Measurements from ENCODE around the gene KIF26B. TPM values are rescaled to one million over a fixed set of nuclear protein-coding genes. Genes with fewer than 3 reads are reported as not detected.

KIF26B gene
- total RNA-seq, 2 donors from 2014 or later: 0.31 to 0.36 TPM

- DNase-seq (no peak), ATAC-seq (no peak)
- intact Hi-C loops (cut with DNase I, micrococcal nuclease): no loop called here
These were observed 65.7 kb downstream of the KIF26B start for GRCh38 chr1:245220381-245220985.

- ATAC-seq (no peak), DNase-seq (no peak)
- intact Hi-C loops (cut with DNase I, micrococcal nuclease): no loop called here
These were observed 67.0 kb downstream of the KIF26B start for GRCh38 chr1:245221805-245222204.

GRCh38 chr1:245222931-245223595, 68.3 kb downstream of the KIF26B start:
- DNase-seq (no peak), ATAC-seq (no peak)
- intact Hi-C loops (cut with DNase I, micrococcal nuclease): no loop called here

- intact Hi-C loops (cut with DNase I, micrococcal nuclease): no loop called here
- no peak for ATAC-seq
- DNase-seq: no peak
These were observed 70.8 kb downstream of the KIF26B start for GRCh38 chr1:245225322-245226202.

GRCh38 chr1:245226203-245226499, 71.4 kb downstream of the KIF26B start:
- intact Hi-C loops (cut with DNase I, micrococcal nuclease): no loop called here
- ATAC-seq: no peak
- DNase-seq: no peak

GRCh38 chr1:245229051-245229450, 74.3 kb downstream of the KIF26B start:
- intact Hi-C loops (cut with DNase I, micrococcal nuclease): no loop called here
- ATAC-seq: no peak
- no peak for DNase-seq

GRCh38 chr1:245232931-245233330, 78.1 kb downstream of the KIF26B start:
- intact Hi-C loops (cut with DNase I, micrococcal nuclease): no loop called here
- ATAC-seq: no peak
- no peak for DNase-seq

GRCh38 chr1:245234217-245235081, 79.7 kb downstream of the KIF26B start:
- intact Hi-C loops (cut with DNase I, micrococcal nuclease): no loop called here
- ATAC-seq (no peak), DNase-seq (no peak)

GRCh38 chr1:245235156-245235555, 80.4 kb downstream of the KIF26B start:
- intact Hi-C loops (cut with DNase I, micrococcal nuclease): no loop called here
- ATAC-seq (no peak), DNase-seq (no peak)

- intact Hi-C loops (cut with DNase I, micrococcal nuclease): no loop called here
- ATAC-seq (no peak), DNase-seq (no peak)
These were observed 85.9 kb downstream of the KIF26B start for GRCh38 chr1:245240648-245241165.

- intact Hi-C loops (cut with DNase I, micrococcal nuclease): no loop called here
These were observed 86.8 kb downstream of the KIF26B start for GRCh38 chr1:245241526-245242130.

GRCh38 chr1:245242989-245243388, 88.2 kb downstream of the KIF26B start:
- intact Hi-C loops (cut with DNase I, micrococcal nuclease): no loop called here
- DNase-seq (no peak), ATAC-seq (peak; percentile 47)

More at GRCh38 chr1:245241526-245242130, 86.8 kb downstream of the KIF26B start:
- DNase-seq (no peak), ATAC-seq (no peak)

GRCh38 chr1:245245021-245245667, 90.4 kb downstream of the KIF26B start:
- ATAC-seq (peak; percentile 95), DNase-seq (peak; percentile 49 to 57)
- intact Hi-C loops (cut with DNase I, micrococcal nuclease): no loop called here

- no peak for DNase-seq
- ATAC-seq: no peak
- intact Hi-C loops (cut with DNase I, micrococcal nuclease): no loop called here
These were observed 91.6 kb downstream of the KIF26B start for GRCh38 chr1:245246433-245246832.

- intact Hi-C loops (cut with DNase I, micrococcal nuclease): no loop called here
- ATAC-seq (no peak), DNase-seq (no peak)
These were observed 92.6 kb downstream of the KIF26B start for GRCh38 chr1:245247356-245247755.

GRCh38 chr1:245247801-245248200, 93.0 kb downstream of the KIF26B start:
- DNase-seq (no peak), ATAC-seq (no peak)
- intact Hi-C loops (cut with DNase I, micrococcal nuclease): no loop called here

GRCh38 chr1:245248231-245248731, 93.5 kb downstream of the KIF26B start:
- DNase-seq: no peak
- ATAC-seq: peak; percentile 45
- intact Hi-C loops (cut with DNase I, micrococcal nuclease): no loop called here

- intact Hi-C loops (cut with DNase I, micrococcal nuclease): no loop called here
- DNase-seq: no peak
- peak; percentile 55 for ATAC-seq
These were observed 101.0 kb downstream of the KIF26B start for GRCh38 chr1:245255783-245256182.

Data from left colon (tissue), 2 donors.